GM10847 (cell line): ENCODE measurements around the gene CYS1.

Source experiments
- POLR2A ChIP-seq: IDR thresholded peaks from 2 replicates; pipeline ENCODE4 v1.6.1; 2011; ENCODE audit not compliant: insufficient read length; ENCODE audit errors: extremely low read depth

The CYS1 gene

GRCh38 chr2:10031886-10032745 lies 48.1 kb downstream of the CYS1 start:
- TF ChIP-seq POLR2A: no peak

- TF ChIP-seq POLR2A: no peak
Observed at GRCh38 chr2:10030311-10030736, 49.9 kb downstream of the CYS1 start.

- TF ChIP-seq POLR2A: no peak
Observed at GRCh38 chr2:10029875-10030223, 50.4 kb downstream of the CYS1 start.

DNA sequence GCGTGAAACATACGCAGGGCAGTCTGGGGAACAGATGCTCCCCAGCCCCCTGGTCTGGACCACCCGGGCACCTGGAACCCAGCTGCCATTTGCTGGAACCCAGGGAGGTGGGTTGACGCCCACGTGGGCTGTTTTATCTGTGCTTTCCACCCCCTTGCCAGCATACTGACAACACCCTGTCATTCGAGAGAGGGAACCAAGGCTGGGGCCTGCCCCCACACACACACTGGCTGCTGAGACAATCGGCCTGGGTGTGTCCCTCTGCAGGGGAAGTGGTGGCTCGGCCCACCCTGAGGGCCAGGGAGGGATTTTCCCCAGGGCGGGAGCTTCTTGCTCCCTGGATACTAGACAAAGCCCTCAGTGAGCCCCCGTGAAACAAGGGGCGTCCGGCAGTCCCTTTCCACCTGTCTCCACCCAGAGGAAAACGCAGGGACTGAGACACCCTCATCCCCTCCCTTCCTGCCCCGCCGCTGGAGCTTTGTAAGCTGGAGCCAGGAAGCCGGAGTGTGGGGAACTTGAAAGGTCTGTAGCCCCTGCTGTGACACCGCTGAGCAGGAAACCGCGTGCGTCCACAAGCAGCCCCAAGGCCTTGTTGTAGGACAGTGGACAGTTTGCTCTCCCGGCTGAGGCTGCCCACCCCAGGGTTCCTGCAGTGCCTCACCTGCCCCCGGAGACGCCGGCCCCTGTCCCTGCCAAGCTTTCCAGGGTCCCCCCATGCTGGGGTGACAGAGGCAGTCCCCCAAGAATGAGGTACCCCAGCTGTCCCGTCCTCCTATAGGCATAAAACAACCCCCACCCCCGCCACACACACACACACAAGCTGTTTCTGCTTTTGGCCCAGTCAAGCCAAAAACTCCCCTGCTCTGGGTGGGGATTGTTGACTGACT lies 51.0 kb downstream of the CYS1 start:
- TF ChIP-seq POLR2A: no peak

DNA sequence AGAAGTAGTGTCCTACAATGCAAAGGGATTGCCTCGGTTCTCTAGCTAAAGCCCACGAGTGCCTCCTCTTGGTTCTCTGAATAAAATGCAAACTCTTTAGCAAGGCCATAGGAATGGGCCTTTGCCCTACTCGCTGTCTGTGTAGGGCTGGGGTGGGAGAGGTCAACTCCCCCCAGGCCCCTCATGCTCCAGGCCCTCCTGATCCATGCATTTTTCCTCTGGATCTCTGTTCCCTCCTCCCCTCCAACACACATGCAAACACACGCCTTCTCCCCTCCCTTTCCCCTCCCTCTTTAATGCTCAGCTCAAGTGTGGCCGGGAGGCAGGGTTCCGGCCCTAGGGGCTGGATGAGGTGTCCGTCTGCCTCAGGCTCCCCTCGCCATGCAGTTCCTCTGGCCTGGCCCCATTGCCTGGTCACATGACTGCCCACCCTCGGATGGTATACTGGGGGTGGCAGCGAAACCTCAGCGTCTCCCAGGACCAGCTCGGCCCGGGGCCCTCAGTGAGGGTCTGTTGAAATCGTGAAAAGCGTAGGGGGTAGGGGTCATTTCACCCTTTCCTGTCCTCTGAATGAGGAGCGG lies 51.7 kb downstream of the CYS1 start:
- no peak for TF ChIP-seq POLR2A

DNA sequence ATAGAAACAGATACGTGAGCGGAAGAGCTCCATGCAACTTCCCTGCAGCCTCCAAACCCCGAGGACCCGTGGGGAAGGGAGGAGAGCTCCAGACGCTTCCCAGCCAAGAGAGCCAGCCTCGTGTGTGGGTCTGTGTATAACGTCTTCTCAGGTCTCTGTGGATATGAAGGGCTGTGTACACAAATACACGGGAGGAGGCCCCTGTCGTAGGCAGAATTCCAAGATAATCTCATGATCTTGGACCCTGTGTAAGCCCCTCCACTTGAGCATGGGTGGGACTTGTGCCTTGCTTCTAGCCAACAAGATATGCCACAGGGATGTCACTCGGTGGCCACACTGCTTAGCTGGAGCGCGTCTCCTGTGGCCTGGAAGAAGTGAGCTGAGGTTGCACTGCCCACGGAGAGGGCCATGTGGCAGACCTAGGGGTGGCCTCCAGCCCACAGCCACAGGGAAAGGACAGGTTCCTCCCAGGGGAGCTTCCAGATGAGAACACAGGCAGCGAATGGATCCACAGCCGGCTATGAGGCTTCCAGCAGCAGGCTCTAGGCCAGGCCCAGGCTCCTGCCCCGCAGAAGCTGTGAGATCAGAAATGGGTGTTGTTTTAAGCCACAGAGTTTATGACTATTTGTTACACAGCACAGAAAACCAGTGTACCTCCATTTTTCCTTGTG lies 52.4 kb downstream of the CYS1 start:
- no peak for TF ChIP-seq POLR2A

DNA sequence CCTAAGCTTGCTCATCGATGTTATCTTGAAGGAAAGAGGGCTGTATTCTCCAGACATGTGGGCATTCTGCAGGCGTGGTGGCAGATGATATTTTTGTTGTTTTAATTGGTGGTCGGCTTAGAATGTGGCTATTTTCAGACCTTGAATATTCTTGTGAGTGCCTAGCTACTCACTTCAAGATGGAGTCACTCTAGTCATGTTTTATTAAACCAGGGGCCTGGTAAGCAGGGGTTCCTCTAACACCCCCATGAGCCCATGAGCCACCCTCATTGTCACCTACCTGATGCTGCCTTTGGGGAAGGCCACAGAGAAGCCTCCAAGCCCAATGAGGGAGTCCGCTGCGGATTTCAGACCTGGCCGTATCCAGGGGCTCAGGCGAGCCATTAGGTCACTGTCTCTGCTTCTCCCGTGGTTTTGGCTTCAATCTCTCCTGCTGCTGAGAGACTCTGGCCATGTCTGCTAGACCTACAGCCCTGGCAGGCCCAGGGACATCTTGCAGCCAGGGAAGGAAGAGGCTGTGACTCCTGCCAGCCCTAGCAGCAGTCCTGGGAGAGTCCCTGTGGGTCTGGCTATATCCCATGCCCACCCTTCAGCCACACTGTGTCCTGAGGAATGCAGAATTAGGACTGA lies 53.2 kb downstream of the CYS1 start:
- no peak for TF ChIP-seq POLR2A

GRCh38 chr2:10022966-10023662 lies 57.1 kb downstream of the CYS1 start:
- no peak for TF ChIP-seq POLR2A

DNA sequence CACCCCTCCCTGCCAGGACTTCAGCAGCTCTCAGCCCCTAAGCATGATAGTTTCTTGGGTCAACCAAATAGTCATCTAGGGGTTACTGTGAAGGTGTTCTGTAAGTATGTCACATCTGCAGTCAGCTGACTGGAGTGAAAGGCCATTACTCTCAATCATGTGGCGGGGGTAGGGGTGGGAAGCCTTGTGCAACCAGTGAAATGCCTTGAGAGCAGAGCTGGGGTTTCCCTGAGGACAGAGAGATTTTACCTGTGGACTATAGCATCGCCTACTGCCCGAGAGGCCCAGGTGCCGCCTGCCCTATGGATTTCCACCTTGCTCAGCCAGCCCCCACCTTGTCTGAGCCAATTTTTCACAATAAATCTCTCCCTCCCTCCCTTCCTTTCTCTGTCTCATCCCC lies 57.8 kb downstream of the CYS1 start:
- no peak for TF ChIP-seq POLR2A

DNA sequence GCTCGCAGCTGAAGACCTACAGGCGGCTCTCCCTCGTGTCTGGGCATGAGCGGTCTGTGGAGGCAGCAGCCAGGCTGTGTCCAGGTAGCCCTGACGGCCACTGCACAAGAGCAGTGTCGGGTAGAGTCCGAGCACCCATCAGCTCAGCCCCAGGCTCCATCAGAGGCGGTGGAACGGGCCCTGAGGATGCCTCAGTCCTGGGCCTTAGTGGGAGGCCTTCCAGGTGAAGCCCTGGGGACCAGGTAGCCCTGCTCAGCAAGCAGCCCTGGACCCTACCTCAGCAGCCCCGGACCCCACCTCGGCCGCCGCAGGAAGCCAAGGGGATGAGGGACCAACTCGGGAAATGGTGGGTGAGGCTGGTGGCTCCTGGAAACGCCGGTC lies 58.2 kb downstream of the CYS1 start:
- TF ChIP-seq POLR2A: no peak

DNA sequence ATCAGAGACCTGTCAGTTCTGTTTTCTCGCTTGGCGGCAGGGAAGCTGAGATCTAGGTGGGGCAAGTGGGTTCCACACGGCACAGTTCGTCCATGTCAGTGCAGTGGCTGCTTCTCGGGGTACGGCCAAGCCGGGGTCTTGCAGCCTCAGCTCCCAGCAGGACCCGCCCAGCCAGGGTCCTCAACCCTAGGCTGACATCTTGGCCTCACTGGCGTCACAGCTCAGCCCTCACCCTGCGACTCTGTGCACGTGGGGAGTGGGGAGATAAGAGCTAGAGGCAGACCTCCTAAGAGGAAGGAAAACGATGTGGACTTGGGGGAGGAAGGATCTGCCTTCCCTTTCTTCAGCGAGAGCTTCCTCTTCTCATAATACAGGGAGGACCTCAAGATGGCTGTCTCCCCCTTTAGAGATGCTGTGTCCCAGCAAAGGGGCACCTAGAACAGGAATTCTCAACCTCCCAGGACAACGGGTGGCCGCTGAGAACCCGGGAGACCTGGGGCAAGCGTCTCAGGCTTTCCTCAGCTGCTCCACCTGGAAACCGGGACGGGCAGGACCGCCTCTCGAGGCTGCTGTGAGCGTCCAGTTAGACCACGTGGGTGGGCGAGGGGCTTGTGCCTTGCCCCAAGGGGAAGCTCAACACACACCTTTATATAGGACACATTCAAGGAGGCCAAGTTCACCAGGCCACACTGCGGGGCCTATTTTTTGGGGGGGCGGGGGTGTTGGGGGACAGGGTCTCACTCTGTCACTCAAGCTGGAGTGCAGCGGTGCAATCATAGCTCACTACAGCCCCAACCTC lies 60.4 kb downstream of the CYS1 start:
- TF ChIP-seq POLR2A: no peak

DNA sequence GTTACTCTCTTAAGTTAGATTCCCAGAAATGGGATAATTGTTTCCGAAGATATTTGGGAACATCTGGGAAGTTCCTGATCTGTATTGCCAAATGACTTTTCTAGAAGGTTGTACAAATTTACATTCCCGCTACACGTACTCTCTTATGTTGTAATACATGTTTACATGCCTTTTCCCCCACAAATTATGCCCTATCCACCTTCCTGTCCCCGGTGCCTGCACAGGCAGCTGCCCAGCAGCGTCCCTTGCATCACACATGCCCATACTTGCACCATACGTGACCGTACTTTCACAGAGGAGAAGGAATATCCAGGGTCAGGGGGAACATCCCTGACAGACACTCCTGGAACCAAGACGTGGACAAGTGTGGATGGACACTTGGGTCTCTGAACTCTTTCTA lies 61.0 kb downstream of the CYS1 start:
- no peak for TF ChIP-seq POLR2A

DNA sequence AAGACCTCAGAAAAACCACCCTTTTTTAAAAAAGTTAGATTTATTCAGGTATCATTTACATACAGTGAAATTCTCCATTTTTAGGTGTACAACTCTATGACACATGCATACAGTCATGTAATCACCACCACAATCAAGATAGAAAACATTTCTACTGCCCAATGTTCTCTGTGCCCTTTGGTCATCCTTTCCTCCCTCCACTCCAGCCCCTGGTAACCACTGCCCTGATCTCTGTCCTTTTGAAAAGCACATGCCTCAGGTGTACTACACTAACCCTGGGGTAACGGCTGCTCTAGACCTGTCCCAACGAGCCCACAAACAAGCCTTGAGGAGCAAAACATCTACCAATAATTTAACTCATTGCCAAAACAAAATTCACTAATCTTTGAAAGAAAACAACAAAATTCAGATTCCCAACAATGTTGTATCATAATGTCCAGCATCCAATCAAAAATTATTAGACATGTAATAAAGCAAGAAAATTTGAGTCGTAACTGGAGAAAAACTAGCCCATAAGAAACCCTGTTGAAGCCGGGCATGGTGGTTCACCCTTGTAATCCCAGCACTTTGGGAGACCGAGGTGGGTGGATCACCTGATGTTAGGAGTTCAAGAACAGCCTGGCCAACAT lies 62.8 kb downstream of the CYS1 start:
- no peak for TF ChIP-seq POLR2A
